Measurements from ENCODE around the gene AIMP1. TPM values are rescaled to one million over a fixed set of nuclear protein-coding genes. Genes with fewer than 3 reads are reported as not detected.

Gene AIMP1
- total and polyA plus RNA-seq, 2 of the 13 experiments (the other 11 are each of a cell fraction or from before 2014, with no cell fraction given): 28.6 to 82.9 TPM

DNA sequence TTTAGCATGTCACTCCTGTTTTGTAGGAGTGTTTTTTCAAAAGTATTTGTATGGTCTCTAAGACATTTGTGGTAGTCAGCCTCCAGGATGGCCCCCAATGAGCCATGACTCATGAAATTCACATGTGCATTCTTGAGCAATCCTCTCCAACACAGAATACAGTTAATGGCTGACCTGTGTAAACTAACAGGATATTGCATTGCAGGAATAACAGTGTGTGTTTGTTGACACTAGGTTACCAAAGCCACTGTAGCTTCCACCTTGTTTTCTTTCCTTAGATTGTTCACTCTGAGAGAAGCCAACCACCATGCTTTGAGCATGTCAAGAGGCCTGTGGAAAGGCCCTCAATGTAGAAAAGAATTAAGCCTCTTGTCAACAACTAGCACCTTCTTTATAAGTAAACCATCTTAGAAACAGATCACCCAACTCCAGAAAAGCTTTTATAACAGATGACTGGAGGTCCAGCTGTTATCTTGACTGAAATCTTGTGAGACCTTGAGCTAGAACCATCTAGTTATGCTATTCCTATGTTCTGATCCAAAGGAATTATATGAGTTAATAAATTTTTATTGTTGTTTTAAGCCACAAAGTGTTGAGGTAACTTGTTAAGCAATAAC, 28.9 kb upstream of the AIMP1 start (continued):
- TF ChIP-seq ATF7 (IDR thresholded peaks at IDR 0.05) (no peak), ATF7 (CRISPR knock-in tag; IDR thresholded peaks at IDR 0.05) (no peak), TCF7 (IDR thresholded peaks at IDR 0.05; ENCODE audit: low read depth) (peak; percentile 83), ZNF839 (CRISPR knock-in tag; IDR thresholded peaks at IDR 0.05; ENCODE audit: borderline replicate concordance) (no peak), NONO (IDR thresholded peaks at IDR 0.05) (no peak), NONO (CRISPR knock-in tag; conservative IDR thresholded peaks at IDR 0.05) (peak; percentile 61; the same call in 1 of the 2 replicates), NCOA1 (CRISPR knock-in tag; IDR thresholded peaks at IDR 0.05) (no peak), ZNF709 (CRISPR knock-in tag; IDR thresholded peaks at IDR 0.05) (peak; percentile 58; the same call in 1 of the 2 replicates), ZNF552 (CRISPR knock-in tag; IDR thresholded peaks at IDR 0.05; ENCODE audit: borderline replicate concordance) (no peak)
- TF ChIP-seq, protein P1, sequence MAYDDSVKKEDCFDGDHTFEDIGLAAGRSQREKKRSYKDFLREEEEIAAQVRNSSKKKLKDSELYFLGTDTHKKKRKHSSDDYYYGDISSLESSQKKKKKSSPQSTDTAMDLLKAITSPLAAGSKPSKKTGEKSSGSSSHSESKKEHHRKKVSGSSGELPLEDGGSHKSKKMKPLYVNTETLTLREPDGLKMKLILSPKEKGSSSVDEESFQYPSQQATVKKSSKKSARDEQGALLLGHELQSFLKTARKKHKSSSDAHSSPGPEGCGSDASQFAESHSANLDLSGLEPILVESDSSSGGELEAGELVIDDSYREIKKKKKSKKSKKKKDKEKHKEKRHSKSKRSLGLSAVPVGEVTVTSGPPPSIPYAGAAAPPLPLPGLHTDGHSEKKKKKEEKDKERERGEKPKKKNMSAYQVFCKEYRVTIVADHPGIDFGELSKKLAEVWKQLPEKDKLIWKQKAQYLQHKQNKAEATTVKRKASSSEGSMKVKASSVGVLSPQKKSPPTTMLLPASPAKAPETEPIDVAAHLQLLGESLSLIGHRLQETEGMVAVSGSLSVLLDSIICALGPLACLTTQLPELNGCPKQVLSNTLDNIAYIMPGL (CRISPR knock-in tag; IDR thresholded peaks at IDR 0.05; ENCODE audit: borderline replicate concordance in 1 of 2, low read depth in 1 of 2): peak; percentile 43 to 64; a peak in 2 of 4 replicates
- TF ChIP-seq, protein P2, sequence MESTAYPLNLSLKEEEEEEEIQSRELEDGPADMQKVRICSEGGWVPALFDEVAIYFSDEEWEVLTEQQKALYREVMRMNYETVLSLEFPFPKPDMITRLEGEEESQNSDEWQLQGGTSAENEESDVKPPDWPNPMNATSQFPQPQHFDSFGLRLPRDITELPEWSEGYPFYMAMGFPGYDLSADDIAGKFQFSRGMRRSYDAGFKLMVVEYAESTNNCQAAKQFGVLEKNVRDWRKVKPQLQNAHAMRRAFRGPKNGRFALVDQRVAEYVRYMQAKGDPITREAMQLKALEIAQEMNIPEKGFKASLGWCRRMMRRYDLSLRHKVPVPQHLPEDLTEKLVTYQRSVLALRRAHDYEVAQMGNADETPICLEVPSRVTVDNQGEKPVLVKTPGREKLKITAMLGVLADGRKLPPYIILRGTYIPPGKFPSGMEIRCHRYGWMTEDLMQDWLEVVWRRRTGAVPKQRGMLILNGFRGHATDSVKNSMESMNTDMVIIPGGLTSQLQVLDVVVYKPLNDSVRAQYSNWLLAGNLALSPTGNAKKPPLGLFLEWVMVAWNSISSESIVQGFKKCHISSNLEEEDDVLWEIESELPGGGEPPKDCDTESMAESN (CRISPR knock-in tag; conservative IDR thresholded peaks at IDR 0.05): peak; percentile 81; the same call in 1 of the 2 replicates
- TF ChIP-seq, protein P3, sequence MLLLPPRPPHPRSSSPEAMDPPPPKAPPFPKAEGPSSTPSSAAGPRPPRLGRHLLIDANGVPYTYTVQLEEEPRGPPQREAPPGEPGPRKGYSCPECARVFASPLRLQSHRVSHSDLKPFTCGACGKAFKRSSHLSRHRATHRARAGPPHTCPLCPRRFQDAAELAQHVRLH (CRISPR knock-in tag; IDR thresholded peaks at IDR 0.05; ENCODE audit: borderline replicate concordance, low read depth): peak; percentile 96
- TF ChIP-seq, protein P4, sequence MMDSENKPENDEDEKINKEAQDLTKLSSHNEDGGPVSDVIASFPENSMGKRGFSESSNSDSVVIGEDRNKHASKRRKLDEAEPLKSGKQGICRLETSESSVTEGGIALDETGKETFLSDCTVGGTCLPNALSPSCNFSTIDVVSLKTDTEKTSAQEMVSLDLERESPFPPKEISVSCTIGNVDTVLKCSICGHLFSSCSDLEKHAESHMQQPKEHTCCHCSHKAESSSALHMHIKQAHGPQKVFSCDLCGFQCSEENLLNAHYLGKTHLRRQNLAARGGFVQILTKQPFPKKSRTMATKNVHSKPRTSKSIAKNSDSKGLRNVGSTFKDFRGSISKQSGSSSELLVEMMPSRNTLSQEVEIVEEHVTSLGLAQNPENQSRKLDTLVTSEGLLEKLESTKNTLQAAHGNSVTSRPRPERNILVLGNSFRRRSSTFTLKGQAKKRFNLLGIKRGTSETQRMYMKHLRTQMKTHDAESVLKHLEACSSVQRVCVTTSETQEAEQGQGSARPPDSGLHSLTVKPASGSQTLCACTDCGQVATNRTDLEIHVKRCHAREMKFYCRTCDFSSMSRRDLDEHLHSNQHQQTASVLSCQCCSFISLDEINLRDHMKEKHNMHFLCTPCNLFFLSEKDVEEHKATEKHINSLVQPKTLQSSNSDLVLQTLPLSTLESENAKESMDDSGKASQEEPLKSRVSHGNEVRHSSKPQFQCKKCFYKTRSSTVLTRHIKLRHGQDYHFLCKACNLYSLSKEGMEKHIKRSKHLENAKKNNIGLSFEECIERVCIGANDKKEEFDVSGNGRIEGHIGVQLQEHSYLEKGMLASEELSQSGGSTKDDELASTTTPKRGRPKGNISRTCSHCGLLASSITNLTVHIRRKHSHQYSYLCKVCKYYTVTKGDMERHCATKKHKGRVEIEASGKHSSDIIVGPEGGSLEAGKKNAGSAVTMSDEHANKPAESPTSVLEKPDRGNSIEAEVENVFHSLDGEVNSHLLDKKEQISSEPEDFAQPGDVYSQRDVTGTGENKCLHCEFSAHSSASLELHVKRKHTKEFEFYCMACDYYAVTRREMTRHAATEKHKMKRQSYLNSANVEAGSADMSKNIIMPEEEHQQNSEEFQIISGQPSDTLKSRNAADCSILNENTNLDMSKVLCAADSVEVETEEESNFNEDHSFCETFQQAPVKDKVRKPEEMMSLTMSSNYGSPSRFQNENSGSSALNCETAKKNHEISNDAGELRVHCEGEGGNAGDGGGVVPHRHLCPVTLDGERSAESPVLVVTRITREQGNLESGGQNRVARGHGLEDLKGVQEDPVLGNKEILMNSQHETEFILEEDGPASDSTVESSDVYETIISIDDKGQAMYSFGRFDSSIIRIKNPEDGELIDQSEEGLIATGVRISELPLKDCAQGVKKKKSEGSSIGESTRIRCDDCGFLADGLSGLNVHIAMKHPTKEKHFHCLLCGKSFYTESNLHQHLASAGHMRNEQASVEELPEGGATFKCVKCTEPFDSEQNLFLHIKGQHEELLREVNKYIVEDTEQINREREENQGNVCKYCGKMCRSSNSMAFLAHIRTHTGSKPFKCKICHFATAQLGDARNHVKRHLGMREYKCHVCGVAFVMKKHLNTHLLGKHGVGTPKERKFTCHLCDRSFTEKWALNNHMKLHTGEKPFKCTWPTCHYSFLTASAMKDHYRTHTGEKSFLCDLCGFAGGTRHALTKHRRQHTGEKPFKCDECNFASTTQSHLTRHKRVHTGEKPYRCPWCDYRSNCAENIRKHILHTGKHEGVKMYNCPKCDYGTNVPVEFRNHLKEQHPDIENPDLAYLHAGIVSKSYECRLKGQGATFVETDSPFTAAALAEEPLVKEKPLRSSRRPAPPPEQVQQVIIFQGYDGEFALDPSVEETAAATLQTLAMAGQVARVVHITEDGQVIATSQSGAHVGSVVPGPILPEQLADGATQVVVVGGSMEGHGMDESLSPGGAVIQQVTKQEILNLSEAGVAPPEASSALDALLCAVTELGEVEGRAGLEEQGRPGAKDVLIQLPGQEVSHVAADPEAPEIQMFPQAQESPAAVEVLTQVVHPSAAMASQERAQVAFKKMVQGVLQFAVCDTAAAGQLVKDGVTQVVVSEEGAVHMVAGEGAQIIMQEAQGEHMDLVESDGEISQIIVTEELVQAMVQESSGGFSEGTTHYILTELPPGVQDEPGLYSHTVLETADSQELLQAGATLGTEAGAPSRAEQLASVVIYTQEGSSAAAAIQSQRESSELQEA (CRISPR knock-in tag; IDR thresholded peaks at IDR 0.05; ENCODE audit: not compliant biosample characterization): no peak
- TF ChIP-seq, protein P5, sequence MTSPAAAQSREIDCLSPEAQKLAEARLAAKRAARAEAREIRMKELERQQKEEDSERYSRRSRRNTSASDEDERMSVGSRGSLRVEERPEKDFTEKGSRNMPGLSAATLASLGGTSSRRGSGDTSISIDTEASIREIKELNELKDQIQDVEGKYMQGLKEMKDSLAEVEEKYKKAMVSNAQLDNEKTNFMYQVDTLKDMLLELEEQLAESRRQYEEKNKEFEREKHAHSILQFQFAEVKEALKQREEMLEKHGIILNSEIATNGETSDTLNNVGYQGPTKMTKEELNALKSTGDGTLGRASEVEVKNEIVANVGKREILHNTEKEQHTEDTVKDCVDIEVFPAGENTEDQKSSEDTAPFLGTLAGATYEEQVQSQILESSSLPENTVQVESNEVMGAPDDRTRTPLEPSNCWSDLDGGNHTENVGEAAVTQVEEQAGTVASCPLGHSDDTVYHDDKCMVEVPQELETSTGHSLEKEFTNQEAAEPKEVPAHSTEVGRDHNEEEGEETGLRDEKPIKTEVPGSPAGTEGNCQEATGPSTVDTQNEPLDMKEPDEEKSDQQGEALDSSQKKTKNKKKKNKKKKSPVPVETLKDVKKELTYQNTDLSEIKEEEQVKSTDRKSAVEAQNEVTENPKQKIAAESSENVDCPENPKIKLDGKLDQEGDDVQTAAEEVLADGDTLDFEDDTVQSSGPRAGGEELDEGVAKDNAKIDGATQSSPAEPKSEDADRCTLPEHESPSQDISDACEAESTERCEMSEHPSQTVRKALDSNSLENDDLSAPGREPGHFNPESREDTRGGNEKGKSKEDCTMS (CRISPR knock-in tag; conservative IDR thresholded peaks at IDR 0.05): no peak; the same call in 1 of the 2 replicates

Measured in HepG2 (cell line).